22Rv1 (cell line): Measurements from ENCODE around the gene SLC9A7.

ENCODE experiments used
- ZFX ChIP-seq: fragments of 450-650 bp; IDR thresholded peaks from 2 replicates; pipeline ENCODE4 v1.6.1; 2017; ENCODE audit warnings: antibody characterized with exemption, borderline replicate concordance
- TF ChIP-seq, protein P1 (sequence below): fragments of 450-650 bp; IDR thresholded peaks from 2 replicates; pipeline ENCODE4 v1.5.1; 2017; ENCODE audit warnings: mild to moderate bottlenecking

DNA sequence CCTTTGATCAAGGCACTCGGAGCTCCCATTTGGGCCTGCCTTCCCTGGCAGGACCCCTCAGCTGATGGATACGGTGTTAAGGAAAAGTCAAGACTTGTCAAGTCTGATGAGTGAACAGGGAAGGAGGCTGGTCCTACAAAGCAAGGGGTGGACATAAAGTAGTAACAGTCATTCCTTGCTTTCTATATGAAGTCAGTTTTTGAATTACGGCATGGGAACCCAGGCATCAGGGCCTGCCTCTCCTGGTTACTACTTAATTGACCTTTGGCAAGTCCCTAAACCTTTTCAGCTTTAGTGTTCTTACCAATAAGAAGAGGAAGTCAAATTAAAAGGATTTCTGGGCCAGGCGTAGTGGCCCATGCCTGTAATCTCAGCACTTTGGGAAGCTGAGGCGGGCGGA is 178.3 kb downstream of the SLC9A7 start:
- TF ChIP-seq, protein P1, sequence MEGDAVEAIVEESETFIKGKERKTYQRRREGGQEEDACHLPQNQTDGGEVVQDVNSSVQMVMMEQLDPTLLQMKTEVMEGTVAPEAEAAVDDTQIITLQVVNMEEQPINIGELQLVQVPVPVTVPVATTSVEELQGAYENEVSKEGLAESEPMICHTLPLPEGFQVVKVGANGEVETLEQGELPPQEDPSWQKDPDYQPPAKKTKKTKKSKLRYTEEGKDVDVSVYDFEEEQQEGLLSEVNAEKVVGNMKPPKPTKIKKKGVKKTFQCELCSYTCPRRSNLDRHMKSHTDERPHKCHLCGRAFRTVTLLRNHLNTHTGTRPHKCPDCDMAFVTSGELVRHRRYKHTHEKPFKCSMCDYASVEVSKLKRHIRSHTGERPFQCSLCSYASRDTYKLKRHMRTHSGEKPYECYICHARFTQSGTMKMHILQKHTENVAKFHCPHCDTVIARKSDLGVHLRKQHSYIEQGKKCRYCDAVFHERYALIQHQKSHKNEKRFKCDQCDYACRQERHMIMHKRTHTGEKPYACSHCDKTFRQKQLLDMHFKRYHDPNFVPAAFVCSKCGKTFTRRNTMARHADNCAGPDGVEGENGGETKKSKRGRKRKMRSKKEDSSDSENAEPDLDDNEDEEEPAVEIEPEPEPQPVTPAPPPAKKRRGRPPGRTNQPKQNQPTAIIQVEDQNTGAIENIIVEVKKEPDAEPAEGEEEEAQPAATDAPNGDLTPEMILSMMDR = no peak
- TF ChIP-seq ZFX = no peak
